ENCODE results near the gene TAF1L.

TAF1L gene

GRCh38 chr9:32590476-32590875, 45.0 kb downstream of the TAF1L start:
- no peak for ATAC-seq

DNA sequence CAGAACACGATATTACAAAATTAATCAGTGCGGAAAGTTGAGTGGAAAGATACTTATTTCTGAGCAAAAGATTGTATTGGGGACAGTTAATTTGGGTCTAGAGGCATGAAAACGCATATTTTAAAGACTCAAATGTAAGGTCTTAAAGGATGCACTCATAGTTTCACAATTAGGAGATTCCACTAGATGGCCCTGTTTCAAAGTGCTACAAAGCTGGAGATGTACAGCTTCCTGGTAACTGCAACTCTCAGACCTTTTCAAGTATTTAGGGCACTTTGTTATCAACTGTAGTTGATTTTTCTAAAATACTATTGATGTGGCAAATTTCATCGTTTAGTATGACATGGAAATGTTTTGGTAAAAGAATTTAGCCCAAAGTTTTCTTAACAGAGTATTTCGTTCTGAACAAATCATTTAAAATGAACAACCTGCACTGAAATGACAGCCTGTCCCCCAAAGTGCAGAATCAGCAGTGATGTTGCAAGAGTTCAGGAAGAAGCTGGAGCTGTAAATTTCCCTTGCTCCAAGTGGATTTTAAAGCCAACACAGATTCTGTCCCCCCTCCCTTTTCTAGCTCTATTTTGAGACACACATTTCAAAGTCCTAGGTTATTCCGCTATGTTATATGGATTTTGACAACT, 46.3 kb downstream of the TAF1L start:
- ATAC-seq = no peak

GRCh38 chr9:32587901-32588300, 47.6 kb downstream of the TAF1L start:
- peak; percentile 41 to 58 for ATAC-seq

DNA sequence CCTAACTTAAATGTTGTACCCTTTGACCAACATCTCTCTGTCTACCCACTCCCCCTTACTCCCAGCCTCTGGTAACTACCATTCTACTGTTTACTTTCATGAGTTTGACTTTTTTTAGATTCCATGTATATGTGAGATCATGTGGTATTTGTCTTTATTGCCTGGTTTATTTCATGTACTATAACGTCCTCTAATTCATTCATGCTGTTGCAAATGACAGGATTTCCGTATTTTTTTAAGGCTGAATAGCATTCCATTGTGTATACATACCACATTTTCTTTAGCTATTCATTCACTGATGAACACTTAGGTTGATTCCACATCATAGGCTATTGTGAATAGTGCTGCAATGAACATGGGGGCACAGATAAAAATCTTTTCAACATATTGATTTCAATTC, 50.7 kb downstream of the TAF1L start:
- ATAC-seq = no peak

DNA sequence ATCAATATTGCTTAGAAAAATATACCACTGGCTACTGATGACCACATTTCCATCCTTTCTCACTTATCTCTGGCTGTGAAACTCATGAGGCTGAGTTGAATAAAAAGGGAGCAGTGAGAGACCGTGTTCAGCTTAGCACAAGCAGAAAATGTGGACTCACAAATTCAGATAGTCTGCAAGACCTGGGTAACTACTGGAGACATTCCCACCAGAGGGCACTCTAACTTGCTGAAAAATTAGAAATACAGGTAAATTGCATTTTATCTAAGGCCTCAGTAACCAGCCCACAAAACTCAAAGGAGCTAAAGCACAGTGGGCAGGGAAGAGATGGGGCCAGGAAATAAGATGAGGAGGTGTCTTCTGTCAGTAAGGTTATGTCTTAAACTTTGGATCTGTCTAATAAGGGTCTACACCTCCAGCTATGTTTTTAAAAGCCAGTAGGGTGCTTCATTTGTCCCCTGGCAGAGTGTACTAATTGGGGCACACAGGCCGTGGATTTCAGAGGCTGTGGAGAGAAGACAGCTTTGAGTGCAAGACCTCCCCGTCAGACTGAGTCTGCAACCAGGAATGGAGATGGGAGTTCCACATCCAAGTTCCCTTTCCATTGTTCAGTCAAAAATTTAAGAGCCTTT, 53.8 kb downstream of the TAF1L start:
- peak in 1 of 2 donors; percentile 53 for ATAC-seq

- no peak for ATAC-seq
Observed at GRCh38 chr9:32580631-32581300, 54.7 kb downstream of the TAF1L start.

DNA sequence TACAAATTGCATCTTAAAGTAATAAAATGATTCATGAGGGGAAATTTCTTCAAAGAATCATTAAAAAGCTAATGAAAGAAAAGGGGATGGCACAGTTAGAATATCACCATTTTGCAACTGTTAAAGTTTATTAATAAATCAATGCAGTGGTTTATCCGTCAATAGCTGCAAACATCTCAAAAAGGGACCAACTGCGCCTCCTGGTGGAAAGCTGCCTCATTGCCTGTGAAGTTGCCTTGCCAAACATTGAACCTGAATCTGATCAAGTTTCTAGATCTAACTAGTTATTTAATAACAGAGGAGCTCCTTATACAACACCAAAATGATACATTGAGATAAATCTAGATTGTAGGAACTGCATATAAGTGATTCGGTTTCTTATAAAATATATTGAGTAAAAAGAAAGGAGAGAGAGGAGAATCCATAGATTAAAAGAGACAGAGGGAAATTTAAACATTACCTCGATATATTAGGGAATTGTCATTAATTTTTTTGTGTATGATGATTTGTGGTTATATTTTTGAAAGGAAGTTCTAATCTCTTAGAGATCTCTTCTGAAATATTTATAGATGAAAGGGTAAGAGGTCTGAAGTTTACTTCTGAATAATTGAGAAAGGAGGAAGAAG, 55.6 kb downstream of the TAF1L start:
- ATAC-seq = peak in 1 of 2 donors; percentile 51

Data from activated CD4-positive, CD25-positive, alpha-beta regulatory T cell treated with anti-CD3 and anti-CD28 coated beads, Interleukin-2, amount 50 U/mL, for 24 hours (primary cell).